ENCODE results near the gene SIGLEC14.

DNA sequence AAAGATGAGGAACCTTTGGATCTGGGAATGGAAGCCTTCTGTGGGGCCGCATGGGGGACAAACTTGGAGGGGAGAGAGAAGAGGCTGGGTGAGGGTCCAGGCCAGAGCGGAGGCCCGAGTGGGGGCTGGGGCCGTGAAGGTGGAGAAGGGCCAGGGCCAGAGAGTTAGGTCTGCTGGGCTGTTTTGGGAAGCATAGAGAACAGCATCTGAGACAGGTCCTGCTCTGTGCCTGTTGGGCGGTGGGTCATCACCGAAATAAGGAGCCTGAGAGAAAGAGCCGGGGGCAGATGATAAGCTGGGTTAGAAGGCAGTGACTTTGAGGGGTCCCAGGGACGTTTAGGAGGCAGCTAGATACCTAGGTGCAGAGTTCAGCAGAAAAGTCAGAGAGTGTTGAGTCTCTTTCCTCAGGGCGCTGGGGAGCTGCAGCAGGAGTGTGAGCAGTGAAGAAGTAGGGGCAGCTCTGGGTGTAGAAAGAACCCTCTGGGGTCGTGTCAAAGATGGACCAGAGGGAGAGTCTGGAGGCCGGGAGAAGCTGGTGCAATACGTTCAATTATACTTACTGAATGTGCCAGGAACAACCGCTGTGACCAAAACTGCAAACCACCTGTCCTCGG, 49.2 kb upstream of the SIGLEC14 start:
- TF ChIP-seq GATA2 (IDR thresholded peaks at IDR 0.05; ENCODE audit: low read depth, low read length) (no peak), GATA3 (IDR thresholded peaks at IDR 0.05; ENCODE audit: low read depth, low read length) (no peak)
